ENCODE measurements around the gene REC8. TPM values are rescaled to one million over a fixed set of nuclear protein-coding genes. Genes with fewer than 3 reads are reported as not detected.

Gene REC8
- total RNA-seq, 1 donor from 2014 or later = 46.4 TPM

- H3K4me2 ChIP-seq (ENCODE audit: low read length) = peak within 1 kb of the TSS; percentile 96
- peak within 1 kb of the TSS; percentile 93 for H3K4me3 ChIP-seq (ENCODE audit: insufficient read depth, low read depth, low read length)
- no peaks in the 10 kb centered on the region for H3K9me3 ChIP-seq (ENCODE audit: insufficient read depth, low read depth, low read length)
- peaks cover 36% of the 10 kb centered on the region for H4K20me1 ChIP-seq (ENCODE audit: insufficient read depth, low read length)
- peaks cover 31% of the 10 kb centered on the region for H3K4me1 ChIP-seq (ENCODE audit: insufficient read depth, low read length)
- Mint-ChIP-seq H3K27me3 (ENCODE audit: low read depth, unreplicated experiment) (no peaks in the 10 kb centered on the region), H3K4me3 (ENCODE audit: unreplicated experiment) (peak within 1 kb of the TSS; percentile 96), H3K36me3 (ENCODE audit: low read depth, unreplicated experiment) (no peaks in the 10 kb centered on the region), H3K27ac (ENCODE audit: unreplicated experiment) (peak within 1 kb of the TSS; percentile 88), H3K9me3 (ENCODE audit: unreplicated experiment) (no peaks in the 10 kb centered on the region), H3K4me1 (ENCODE audit: low read depth, unreplicated experiment) (peaks cover 30% of the 10 kb centered on the region)
- no peaks in the 10 kb centered on the region for H3K27me3 ChIP-seq (ENCODE audit: insufficient read depth, low read length)
- DNase-seq (ENCODE audit: low read depth) = peak; percentile 94
- H3K36me3 ChIP-seq (ENCODE audit: insufficient read depth, low read length) = peaks cover 24% of the 10 kb centered on the region
- peak within 1 kb of the TSS; percentile 83 for H3K27ac ChIP-seq (ENCODE audit: low read depth, low read length)
- H3K9ac ChIP-seq (ENCODE audit: low read length) = peak within 1 kb of the TSS; percentile 87
- peaks cover 55% of the 10 kb centered on the region for H3K79me2 ChIP-seq (ENCODE audit: insufficient read depth, low read length)
- H2AFZ ChIP-seq (ENCODE audit: low read depth, low read length) = peak within 1 kb of the TSS; percentile 79
- FAIRE-seq = no peak
- TF ChIP-seq EZH2 (IDR thresholded peaks at IDR 0.05; ENCODE audit: insufficient read depth, low read length) = no peak
- TF ChIP-seq, protein P1, sequence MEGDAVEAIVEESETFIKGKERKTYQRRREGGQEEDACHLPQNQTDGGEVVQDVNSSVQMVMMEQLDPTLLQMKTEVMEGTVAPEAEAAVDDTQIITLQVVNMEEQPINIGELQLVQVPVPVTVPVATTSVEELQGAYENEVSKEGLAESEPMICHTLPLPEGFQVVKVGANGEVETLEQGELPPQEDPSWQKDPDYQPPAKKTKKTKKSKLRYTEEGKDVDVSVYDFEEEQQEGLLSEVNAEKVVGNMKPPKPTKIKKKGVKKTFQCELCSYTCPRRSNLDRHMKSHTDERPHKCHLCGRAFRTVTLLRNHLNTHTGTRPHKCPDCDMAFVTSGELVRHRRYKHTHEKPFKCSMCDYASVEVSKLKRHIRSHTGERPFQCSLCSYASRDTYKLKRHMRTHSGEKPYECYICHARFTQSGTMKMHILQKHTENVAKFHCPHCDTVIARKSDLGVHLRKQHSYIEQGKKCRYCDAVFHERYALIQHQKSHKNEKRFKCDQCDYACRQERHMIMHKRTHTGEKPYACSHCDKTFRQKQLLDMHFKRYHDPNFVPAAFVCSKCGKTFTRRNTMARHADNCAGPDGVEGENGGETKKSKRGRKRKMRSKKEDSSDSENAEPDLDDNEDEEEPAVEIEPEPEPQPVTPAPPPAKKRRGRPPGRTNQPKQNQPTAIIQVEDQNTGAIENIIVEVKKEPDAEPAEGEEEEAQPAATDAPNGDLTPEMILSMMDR (IDR thresholded peaks at IDR 0.05; ENCODE audit: insufficient read depth, low read depth, low read length) = no peak
Measured at GRCh38 chr14:24146453-24146977, 25.4 kb upstream of the REC8 start, which contains the start of gene PSME2. Gene PSME2 (minus strand): TSS chr14:24146610. CDS start chr14:24146581, 29 bp downstream.

- no peak for FAIRE-seq
- Histone ChIP-seq H3K9ac (ENCODE audit: low read length) (peak within 1 kb of the TSS; percentile 87), H3K4me1 (ENCODE audit: insufficient read depth, low read length) (peaks cover 25% of the 10 kb centered on the region), H4K20me1 (ENCODE audit: insufficient read depth, low read length) (peaks cover 36% of the 10 kb centered on the region), H2AFZ (ENCODE audit: low read depth, low read length) (peak within 1 kb of the TSS; percentile 79), H3K27ac (ENCODE audit: low read depth, low read length) (peak within 1 kb of the TSS; percentile 83), H3K4me3 (ENCODE audit: insufficient read depth, low read depth, low read length) (peak within 1 kb of the TSS; percentile 93), H3K27me3 (ENCODE audit: insufficient read depth, low read length) (no peaks in the 10 kb centered on the region), H3K4me2 (ENCODE audit: low read length) (peak within 1 kb of the TSS; percentile 96), H3K36me3 (ENCODE audit: insufficient read depth, low read length) (peaks cover 31% of the 10 kb centered on the region), H3K9me3 (ENCODE audit: insufficient read depth, low read depth, low read length) (no peaks in the 10 kb centered on the region), H3K79me2 (ENCODE audit: insufficient read depth, low read length) (peaks cover 55% of the 10 kb centered on the region)
- peak within 1 kb of the TSS; percentile 96 for H3K4me3 Mint-ChIP-seq (ENCODE audit: unreplicated experiment)
- H3K27me3 Mint-ChIP-seq (ENCODE audit: low read depth, unreplicated experiment) = no peaks in the 10 kb centered on the region
- no peaks in the 10 kb centered on the region for H3K9me3 Mint-ChIP-seq (ENCODE audit: unreplicated experiment)
- peaks cover 3% of the 10 kb centered on the region for H3K36me3 Mint-ChIP-seq (ENCODE audit: low read depth, unreplicated experiment)
- H3K4me1 Mint-ChIP-seq (ENCODE audit: low read depth, unreplicated experiment) = peaks cover 27% of the 10 kb centered on the region
- no peak for TF ChIP-seq EZH2 (IDR thresholded peaks at IDR 0.05; ENCODE audit: insufficient read depth, low read length)
- TF ChIP-seq, protein P1 (IDR thresholded peaks at IDR 0.05; ENCODE audit: insufficient read depth, low read depth, low read length) = no peak
- peak within 1 kb of the TSS; percentile 88 for H3K27ac Mint-ChIP-seq (ENCODE audit: unreplicated experiment)
- peak; percentile 95 for DNase-seq (ENCODE audit: low read depth)
Measured at GRCh38 chr14:24146978-24147760, 24.7 kb upstream of the REC8 start, which contains the start of gene RNF31. Gene RNF31 (plus strand): TSS chr14:24147498. CDS start chr14:24147699, 201 bp downstream.
